ENCODE measurements around the gene ATP6V1B1. TPM values are rescaled to one million over a fixed set of nuclear protein-coding genes. Genes with fewer than 3 reads are reported as not detected.

ATP6V1B1 gene
- total RNA-seq, 1 donor from 2014 or later, result 3.7 TPM

DNA sequence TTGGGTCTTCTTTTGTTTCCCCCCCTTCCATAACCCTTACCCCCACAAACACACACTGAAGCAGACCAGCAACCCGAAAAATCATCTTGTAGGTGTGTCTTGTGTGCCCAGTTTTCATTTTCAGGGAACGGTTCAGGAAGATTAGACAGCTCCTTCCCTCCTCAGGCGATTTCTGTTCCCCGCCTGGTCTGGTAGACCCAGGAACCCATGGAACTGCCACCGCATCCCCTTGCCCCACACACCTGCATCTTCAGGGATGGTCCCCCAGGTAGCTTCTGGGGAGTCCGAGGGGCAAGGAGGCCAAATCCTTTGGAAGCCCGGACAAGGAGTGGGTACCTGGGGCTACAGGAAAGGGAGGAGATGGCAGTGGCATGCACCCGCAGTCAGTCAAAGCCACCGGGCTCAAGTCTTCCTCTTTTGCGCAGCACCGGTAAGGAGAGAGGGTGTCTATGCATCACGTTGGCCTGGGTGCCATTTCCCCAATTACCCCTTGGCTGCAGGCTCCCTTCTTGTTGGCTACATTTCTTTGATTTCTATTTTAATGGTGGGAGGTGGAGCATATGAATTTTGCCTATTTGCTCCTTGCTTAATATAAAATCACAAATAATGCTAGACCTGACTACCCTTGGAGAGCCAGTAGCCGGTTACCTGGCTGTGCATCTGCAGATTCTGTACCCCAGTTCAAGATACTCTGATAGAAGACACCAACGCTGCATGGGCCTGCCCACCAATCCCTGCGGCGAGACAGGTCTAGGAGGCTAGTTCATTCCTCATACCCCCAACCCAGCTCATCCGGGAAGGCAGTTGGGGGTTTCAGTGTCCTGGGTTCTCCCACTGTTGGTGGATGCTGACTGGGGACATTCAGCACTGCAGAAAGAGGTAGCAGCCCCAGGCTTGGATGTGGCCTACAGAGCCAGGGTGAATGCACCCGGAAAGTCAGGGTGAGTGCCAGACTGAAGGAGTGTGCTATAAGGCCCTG is 30.0 kb upstream of the ATP6V1B1 start:
- Mint-ChIP-seq H3K27me3 (ENCODE audit: low read depth) (no peaks in the 10 kb centered on the region), H3K36me3 (ENCODE audit: low read depth) (no peaks in the 10 kb centered on the region), H3K9me3 (ENCODE audit: low read depth) (no peaks in the 10 kb centered on the region), H3K27ac (ENCODE audit: unreplicated experiment) (no peak overlapping the region), H3K4me3 (ENCODE audit: unreplicated experiment) (no peak overlapping the region), H3K4me1 (ENCODE audit: low read depth) (peaks cover 24% of the 10 kb centered on the region)
- DNase-seq (ENCODE audit: low spot score), result no peak
- TF ChIP-seq CTCF (IDR thresholded peaks at IDR 0.05), result no peak

DNA sequence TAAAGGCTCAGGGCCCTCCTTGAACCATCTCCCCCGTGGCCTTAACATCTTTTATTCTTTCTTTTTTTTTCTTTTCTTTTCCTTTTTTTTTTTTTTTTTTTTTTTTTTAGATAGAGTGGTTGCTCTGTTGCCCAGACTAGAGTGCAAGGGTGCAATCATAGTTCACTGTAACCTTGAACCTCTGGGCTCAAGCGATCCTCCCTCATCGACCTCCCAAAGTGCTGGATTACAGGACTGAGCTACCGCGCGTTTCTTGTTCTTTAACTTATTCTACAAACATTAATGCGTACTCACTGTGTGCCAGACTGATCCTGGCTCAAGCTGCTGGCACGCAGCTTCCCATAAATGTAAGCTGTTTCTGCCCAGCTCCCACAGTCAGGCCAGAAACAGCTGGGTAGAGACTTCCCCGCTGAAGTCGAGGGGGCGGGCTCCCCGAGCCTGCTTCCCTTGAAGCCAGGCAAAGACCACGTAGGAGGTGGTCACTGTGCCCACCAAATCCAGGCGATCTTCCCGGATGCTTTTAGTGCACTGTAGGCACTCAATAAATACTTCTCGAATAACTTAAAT is 29.2 kb upstream of the ATP6V1B1 start:
- TF ChIP-seq CTCF (IDR thresholded peaks at IDR 0.05), result no peak
- no peak overlapping the region for H3K4me3 Mint-ChIP-seq (ENCODE audit: unreplicated experiment)
- no peaks in the 10 kb centered on the region for H3K9me3 Mint-ChIP-seq (ENCODE audit: low read depth)
- H3K27ac Mint-ChIP-seq (ENCODE audit: unreplicated experiment), result peak overlapping the region; percentile 99
- H3K36me3 Mint-ChIP-seq (ENCODE audit: low read depth), result no peaks in the 10 kb centered on the region
- peaks cover 24% of the 10 kb centered on the region for H3K4me1 Mint-ChIP-seq (ENCODE audit: low read depth)
- no peak for DNase-seq (ENCODE audit: low spot score)
- no peaks in the 10 kb centered on the region for H3K27me3 Mint-ChIP-seq (ENCODE audit: low read depth)

DNA sequence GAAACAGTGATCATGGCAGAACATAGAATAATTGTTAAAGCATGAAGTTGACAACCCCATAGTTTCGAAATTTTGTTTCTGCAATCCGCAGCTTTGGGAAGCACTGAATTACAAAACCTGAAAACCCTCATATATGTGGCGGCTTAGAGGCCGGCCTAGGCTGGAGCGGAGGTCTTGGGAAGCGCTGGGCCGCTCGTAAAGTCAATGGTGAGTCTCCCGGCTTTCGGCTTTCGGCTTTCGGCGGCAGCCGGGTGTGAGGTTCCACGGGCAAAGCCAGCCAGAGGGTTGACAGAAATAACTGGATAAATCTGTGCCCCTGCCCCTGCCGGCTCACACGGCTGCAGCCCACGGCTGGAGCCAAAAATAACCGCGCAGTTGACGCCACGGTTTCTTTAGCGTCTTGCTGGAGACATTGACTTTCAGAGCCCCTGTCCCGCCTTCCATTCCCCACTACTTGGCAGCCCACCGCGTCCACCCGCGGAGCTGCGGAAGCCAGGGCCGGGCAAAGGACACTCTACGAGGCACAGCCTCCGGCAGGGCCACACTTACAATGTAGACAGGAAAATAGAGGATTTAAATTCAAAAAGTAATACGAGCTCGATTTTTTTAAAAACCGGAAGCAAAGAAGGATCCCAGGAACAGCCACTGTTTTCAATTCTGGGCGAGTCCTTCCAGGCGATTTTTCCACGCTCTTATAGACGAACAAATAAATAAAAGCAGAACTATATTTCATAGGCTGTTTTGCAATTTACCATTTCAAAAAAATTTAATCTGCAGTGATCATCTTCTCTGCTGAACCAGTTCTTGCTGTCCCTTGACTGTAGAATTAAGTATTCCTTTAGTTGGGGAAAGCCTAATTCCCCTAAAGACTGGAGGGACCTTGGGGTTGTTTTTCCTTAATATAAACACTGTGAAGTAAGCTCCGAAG is 28.3 kb upstream of the ATP6V1B1 start:
- DNase-seq (ENCODE audit: low spot score), result no peak
- TF ChIP-seq CTCF (IDR thresholded peaks at IDR 0.05), result peak; percentile 20
- H3K4me3 Mint-ChIP-seq (ENCODE audit: unreplicated experiment), result peak overlapping the region; percentile 93
- H3K27me3 Mint-ChIP-seq (ENCODE audit: low read depth), result no peaks in the 10 kb centered on the region
- H3K9me3 Mint-ChIP-seq (ENCODE audit: low read depth), result no peaks in the 10 kb centered on the region
- peaks cover 18% of the 10 kb centered on the region for H3K4me1 Mint-ChIP-seq (ENCODE audit: low read depth)
- peak overlapping the region; percentile 99 for H3K27ac Mint-ChIP-seq (ENCODE audit: unreplicated experiment)
- no peaks in the 10 kb centered on the region for H3K36me3 Mint-ChIP-seq (ENCODE audit: low read depth)

- Mint-ChIP-seq H3K27ac (ENCODE audit: unreplicated experiment) (no peak overlapping the region), H3K4me1 (ENCODE audit: low read depth) (no peaks in the 10 kb centered on the region), H3K36me3 (ENCODE audit: low read depth) (peaks cover 4% of the 10 kb centered on the region), H3K27me3 (ENCODE audit: low read depth) (no peaks in the 10 kb centered on the region), H3K4me3 (ENCODE audit: unreplicated experiment) (no peak overlapping the region), H3K9me3 (ENCODE audit: low read depth) (no peaks in the 10 kb centered on the region)
- DNase-seq (ENCODE audit: low spot score), result no peak
- no peak for TF ChIP-seq CTCF (IDR thresholded peaks at IDR 0.05)
Observed at GRCh38 chr2:70916291-70916690, 19.4 kb upstream of the ATP6V1B1 start.

DNA sequence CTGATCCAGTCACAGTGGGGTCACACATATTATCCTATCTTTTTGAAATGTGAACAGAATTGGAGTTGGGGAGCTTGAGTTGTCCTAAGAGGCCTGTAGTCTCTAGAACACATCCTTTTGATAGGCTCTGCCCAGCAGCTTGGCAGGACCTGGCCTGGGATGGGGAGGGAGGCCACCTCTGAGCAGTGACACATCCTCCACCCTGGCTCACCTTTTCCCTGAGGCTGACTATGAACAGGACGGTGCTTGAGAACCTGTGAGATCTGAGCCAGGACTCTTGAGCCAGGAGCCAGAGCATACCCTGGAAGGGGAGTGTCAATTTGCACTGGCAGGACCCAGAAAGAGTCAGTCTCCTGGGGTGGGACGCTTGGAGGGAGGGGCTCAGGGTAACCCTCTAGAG is 17.7 kb upstream of the ATP6V1B1 start:
- no peaks in the 10 kb centered on the region for H3K4me1 Mint-ChIP-seq (ENCODE audit: low read depth)
- H3K36me3 Mint-ChIP-seq (ENCODE audit: low read depth), result peaks cover 6% of the 10 kb centered on the region
- no peak overlapping the region for H3K27ac Mint-ChIP-seq (ENCODE audit: unreplicated experiment)
- DNase-seq (ENCODE audit: low spot score), result peak; percentile 28
- no peaks in the 10 kb centered on the region for H3K27me3 Mint-ChIP-seq (ENCODE audit: low read depth)
- H3K4me3 Mint-ChIP-seq (ENCODE audit: unreplicated experiment), result no peak overlapping the region
- H3K9me3 Mint-ChIP-seq (ENCODE audit: low read depth), result no peaks in the 10 kb centered on the region
- no peak for TF ChIP-seq CTCF (IDR thresholded peaks at IDR 0.05)

All from chondrocyte (in vitro differentiated cells).